NCI-H82 (cell line): ENCODE data around the gene TNN.
A peak's percentile ranks its signal among the peaks of the same experiment; 100 is the strongest.

Experiments
- DNase-seq: peaks from one replicate; lab custom pipeline; 2025; lab: John Stamatoyannopoulos, UW

The TNN gene

DNA sequence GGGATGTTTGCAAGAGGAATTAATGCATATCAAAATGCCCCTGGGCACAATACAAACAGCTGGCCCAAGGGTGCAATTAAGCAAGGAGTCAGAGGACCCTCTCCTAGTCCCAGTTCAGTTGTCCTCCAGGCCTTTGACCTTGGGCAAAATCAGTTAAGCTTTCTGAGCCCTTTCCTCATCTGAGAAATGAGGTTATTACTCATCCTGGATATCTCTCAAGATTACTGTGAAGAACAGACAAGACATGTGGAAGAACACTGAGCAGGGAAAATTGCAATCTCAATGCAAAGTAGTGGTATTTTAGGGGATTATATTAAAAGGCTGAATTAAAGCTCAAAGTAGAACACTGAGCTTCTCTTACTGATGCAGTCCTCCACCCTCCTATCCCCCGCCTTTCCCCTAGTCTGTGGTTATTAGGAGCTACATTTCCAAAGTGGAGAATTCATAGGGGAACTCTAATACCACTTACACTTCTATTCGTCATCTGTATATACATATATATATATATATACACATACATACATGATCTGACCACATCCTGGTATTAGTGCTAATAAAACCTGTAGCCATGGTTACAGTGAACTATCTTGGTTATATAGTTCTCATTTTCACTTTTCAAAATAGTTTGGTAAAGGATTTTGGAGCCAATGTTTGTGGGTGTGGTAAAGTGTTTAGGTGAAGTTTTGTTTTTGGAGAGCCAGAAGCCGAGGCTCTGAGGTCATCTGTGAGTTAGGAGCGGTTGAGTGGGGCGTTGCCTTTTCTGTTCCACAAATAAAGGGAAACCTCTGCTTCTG, 106.9 kb downstream of the TNN start:
- peak; percentile 32 for DNase-seq

- DNase-seq = no peak
Observed at GRCh38 chr1:175176246-175176645, 108.6 kb downstream of the TNN start.

DNA sequence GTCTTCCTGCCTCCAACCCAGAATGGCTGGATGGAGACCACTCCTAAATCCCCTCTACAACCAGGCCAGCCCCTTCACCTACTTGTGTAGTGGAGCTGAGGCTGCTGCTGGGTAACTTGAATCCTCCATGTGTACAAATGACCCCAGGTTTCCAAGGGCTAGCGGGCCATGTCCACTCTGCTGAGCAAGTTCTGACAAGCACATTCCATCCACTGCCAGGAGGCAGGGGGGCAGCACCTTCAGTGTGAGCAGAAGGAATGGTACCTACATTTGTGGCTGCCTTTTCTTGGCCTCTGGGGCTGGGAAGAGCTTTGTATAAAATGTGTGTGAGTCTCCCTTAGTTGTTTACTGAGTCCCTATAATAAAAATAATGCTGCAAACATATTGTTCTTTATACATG, 110.4 kb downstream of the TNN start:
- no peak for DNase-seq

DNA sequence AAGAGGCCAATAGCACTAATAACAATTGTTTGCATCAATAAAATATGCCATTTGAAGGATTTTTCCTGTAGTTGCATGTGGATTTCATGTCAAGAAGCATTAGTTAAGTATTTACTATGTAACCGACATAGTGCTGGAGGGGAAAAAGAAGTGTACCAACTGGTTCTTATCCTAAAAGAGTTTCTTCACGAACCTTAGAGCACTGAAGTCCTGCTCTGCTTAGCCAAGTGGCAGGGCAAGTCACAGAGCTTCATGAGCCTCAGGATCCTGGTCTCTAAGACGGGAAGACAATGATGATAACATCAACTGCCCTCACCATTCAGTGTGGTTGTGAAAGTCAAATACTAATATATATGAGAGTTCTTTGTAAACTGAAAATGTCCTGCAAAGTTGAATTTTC, 110.8 kb downstream of the TNN start:
- DNase-seq = no peak

GRCh38 chr1:175179837-175180590, 112.4 kb downstream of the TNN start:
- DNase-seq = no peak

- DNase-seq = no peak
Observed at GRCh38 chr1:175182201-175182746, 114.6 kb downstream of the TNN start.

GRCh38 chr1:175183586-175183985, 116.0 kb downstream of the TNN start:
- peak; percentile 54 for DNase-seq

DNA sequence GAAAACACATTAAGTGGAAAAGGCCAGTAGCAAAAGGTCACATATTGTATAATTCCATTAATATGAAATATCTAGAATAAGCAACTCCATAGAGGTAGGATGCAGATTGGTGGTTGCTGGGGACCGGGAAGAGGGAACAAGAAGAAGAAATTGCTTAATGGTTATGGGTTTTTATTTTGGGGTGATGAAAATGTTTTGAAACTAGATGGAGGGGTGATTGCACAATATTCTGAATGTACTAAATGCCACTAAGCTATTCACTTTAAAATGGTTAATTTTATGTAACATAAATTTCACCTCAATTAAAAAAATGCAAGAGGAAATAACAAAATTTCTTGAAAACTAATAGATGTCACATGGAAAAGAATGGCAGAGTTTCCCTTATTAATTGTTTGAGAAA, 118.3 kb downstream of the TNN start:
- DNase-seq = no peak

GRCh38 chr1:175186433-175187160, 119.0 kb downstream of the TNN start:
- DNase-seq = no peak

GRCh38 chr1:175188936-175189335, 121.3 kb downstream of the TNN start:
- no peak for DNase-seq

DNA sequence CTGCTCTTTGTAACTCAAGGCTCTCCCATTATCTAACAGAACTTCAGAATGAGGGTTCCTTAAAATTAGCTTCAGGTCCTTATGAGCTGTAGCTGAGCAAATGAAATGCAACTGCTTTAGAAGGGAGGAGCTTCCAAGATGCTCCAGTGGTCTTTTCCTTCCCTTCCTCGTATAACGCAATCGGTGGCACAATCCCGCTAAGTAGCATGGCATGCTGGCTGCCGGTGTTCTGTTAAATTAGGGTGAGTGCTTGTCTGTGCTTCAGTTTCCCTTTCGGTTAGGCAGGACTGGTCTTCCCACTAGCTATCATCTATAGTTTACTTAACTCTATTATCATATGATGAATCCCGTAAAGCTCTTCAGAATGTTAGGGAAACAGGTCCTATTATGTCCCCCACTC, 124.0 kb downstream of the TNN start:
- DNase-seq = peak; percentile 35

DNA sequence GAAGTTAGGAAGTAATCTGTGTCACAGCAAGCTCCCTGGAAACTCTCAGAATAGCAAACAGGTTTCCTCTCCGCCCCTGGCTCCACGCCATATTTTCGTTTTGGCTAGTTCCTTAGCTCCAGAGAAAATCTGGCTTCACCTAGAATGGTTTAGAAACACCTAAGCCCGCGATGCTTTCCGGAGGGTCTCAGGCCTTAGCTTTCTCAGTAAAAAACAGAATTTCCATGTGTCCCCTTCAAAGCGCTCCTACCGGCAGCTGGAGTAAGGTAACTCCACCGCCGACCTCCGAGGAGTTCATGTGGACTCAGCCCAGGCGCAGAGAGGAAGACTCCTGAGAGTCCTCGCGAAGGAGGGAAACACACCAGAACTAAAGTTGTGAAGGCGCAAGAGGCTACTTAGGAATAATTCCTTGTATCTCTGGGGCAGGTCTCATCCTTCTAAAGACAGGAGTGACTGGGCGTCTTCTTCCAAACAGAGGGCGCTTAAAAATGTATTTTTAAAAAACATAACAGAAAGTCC, 124.5 kb downstream of the TNN start:
- DNase-seq = peak; percentile 58

GRCh38 chr1:175192630-175193526, 125.2 kb downstream of the TNN start, which contains the start of gene KIAA0040:
Gene KIAA0040, minus strand, starts transcription at chr1:175192776. Its CDS starts 31,763 bp downstream, at chr1:175161013.
- DNase-seq = peak; percentile 88

DNA sequence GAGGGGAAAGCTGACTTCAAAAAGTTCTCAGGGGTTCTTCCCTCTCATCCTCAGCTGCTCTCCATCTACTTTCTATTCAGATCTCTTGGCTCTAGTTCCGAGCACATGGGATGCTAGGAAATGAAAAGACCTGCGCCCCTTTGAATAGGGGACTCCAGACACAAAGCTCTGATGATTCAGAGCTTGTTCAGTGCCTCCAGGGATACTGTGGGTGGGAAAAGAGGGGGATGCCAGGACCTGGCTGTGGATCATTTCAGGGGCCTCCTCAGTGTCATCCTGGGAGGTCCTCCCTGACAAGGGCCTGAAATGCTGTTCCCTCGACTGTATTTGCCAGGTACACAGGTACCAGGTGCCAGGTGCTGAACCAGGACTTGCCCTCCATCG, 125.9 kb downstream of the TNN start:
- DNase-seq = no peak

GRCh38 chr1:175195281-175195680, 127.6 kb downstream of the TNN start:
- no peak for DNase-seq

DNA sequence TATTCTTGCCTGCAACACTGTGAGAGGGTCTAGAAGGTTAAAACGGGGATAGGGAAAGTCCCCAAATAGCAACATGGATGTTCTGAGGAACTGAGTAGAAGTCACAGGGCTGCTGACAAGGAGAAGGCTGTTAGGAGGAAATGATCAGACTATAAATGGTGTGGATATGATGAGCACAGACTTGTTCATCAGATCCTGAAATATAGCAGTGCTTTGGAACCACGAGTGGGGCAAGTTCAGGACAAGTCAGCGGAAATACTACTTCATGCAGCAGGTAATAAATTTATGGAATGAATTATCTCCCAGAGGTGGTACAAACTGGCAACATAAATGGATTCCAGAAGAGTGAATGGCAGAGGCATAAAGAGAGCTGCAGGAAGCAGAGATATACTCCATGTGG, 128.2 kb downstream of the TNN start:
- no peak for DNase-seq

DNA sequence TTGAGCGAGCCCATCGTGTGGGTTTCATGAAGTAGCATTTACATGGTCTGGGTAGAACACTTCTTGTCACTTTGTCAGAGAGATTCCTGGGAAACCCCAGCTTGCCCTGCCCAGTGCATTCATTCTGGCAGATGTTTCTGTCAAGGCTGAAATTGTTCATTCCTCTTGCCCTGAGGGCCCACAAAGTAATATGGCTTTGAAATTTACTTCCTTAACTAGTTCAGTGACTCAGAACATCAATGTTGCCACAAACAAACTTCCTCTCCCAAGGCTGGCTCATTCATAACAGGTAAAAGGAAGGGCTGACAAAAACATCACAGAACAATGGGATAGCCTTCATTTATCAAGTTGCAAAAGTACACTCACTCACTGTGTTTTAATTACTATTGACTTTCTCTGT, 129.9 kb downstream of the TNN start:
- no peak for DNase-seq
